C4-2B (cell line): ENCODE results near the gene PAIP2B.

Experiments
- H3K27ac ChIP-seq: fragments of 450-650 bp; 2 replicates; pipeline ENCODE4 v1.5.1; 2017
- ZFX ChIP-seq: fragments of 450-650 bp; IDR thresholded peaks from 2 replicates; pipeline ENCODE4 v1.6.1; 2017
- TF ChIP-seq, protein P1 (sequence below): fragments of 450-650 bp; conservative IDR thresholded peaks from 2 replicates; pipeline ENCODE4 v1.5.1; 2017; ENCODE audit warnings: mild to moderate bottlenecking

PAIP2B gene

DNA sequence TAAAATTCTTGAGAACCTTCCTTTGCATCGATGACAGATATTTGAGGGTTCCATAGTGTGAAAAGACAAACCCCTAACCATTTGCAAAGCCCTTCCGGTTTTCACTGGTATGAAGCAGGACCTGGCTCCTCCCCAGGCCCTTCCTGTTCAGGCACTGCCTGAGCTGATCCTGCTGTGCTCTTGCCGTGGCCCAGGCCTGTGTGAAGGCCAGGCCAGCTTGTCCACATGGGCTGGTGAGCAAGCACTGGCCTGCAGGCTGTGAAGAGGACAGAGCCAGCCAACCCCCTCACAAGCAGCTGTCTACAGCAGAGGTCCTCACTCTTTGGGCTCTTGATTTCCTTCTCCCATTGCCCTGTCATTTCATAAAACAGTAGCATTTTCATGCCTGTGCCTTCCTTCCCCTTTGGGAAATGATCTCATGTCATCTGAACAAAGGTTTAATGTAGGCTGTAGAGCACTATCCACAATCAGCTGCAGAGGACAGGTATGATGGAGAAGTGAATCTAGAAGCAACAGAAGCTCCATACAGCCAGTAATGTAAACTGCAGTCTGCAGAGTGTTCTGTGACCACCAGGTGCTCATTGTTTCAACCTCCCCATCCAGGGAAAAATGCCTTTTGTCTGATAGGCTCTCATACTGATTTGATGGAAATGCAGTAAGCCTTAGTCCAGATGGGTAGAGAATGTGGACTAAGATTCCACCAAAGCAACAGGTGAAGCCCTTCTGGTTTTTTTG is 76.7 kb downstream of the PAIP2B start:
- no peak for TF ChIP-seq ZFX
- TF ChIP-seq, protein P1, sequence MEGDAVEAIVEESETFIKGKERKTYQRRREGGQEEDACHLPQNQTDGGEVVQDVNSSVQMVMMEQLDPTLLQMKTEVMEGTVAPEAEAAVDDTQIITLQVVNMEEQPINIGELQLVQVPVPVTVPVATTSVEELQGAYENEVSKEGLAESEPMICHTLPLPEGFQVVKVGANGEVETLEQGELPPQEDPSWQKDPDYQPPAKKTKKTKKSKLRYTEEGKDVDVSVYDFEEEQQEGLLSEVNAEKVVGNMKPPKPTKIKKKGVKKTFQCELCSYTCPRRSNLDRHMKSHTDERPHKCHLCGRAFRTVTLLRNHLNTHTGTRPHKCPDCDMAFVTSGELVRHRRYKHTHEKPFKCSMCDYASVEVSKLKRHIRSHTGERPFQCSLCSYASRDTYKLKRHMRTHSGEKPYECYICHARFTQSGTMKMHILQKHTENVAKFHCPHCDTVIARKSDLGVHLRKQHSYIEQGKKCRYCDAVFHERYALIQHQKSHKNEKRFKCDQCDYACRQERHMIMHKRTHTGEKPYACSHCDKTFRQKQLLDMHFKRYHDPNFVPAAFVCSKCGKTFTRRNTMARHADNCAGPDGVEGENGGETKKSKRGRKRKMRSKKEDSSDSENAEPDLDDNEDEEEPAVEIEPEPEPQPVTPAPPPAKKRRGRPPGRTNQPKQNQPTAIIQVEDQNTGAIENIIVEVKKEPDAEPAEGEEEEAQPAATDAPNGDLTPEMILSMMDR: no peak

DNA sequence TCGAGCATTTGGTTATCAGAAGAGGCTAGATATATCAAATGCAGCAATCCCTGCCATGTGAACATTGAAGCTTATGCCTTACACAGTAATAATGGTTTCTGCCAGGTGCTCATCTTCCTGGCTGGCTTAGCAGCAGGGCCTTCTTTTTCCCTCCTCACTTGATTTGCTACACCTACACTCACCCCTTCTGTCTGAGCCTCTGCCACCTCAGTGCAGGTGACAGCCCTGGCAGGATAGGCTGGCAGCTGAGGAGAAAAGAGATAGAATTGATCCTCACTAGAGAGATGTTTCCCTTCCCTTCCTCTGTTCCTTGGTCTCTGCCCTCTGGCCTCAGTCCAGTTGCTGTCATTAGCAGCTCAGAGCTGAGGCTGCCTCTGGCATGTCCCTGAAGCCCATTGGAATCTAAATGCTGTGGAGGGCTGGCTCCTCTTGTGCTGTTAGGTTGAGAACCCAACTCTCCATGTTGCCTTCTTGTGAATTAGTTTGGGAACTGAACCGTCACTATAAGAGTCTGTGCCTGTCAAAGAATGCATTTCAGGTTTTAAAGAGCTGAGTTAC is 78.3 kb downstream of the PAIP2B start:
- H3K27ac ChIP-seq: no peak overlapping the region
- TF ChIP-seq ZFX: no peak
- TF ChIP-seq, protein P1: no peak

More for the DNA sequence above, 76.7 kb downstream of the PAIP2B start:
- H3K27ac ChIP-seq: no peak overlapping the region

DNA sequence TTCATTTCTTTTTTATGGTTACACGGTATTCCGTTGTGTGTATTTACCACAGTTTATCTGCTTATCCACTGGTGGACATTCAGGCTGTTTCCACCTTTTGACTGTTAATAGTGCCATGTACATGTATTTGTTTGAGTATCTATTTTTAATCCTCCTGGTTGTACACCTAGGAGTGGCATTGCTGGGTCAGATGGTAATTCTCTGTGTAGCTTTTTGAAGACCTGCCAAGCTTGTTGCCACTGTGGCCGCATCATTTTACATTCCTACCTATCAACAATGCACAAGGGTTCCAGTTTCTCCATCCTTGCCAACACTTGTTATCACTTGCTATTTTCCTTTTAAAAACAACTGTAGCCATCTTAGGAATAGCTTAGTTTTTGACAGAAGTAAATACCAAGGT is 83.1 kb downstream of the PAIP2B start:
- TF ChIP-seq, protein P1: no peak
- no peak for TF ChIP-seq ZFX

DNA sequence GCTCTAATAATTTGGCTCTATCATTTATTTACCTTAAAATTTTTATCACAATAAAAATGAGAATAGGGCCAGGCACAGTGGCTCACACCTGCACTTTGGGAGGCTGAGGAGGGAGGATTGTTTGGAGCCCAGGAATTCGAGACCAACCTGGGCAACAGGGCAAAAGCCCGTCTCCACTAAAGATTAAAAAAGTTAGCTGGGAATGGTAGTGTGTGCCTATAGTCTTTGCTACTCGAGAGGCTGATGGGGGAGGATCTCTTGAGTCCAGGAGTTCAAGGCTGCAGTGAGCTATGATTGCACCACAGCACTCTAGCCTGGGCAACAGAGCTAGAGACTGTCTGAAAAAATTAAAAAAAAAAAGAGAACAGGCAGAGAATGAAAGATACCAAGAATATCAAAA is 90.7 kb downstream of the PAIP2B start:
- no peak overlapping the region for H3K27ac ChIP-seq
- no peak for TF ChIP-seq ZFX
- TF ChIP-seq, protein P1: no peak

More for the DNA sequence above, 83.1 kb downstream of the PAIP2B start:
- H3K27ac ChIP-seq: no peak overlapping the region

DNA sequence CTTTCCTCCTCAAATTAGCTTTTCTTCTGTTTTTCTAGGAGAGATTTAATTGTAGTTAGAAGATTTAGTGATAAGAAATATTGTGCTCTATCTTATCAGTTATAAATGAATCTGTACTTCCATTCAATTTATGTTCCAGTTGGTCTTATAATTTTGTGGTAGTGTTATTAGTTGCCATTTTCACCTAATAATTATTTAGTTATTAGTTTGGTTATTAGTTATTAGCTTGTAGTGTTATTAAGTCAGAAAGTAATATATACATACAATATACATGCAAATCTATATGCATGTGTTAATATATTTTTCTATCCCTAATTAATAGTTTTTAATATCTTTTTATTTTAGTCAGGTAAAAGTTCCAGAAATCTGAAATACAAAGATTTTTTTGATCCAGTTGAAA is 93.3 kb downstream of the PAIP2B start:
- TF ChIP-seq ZFX: no peak
- TF ChIP-seq, protein P1: no peak
- H3K27ac ChIP-seq: no peak overlapping the region
